ENCODE data around the gene MTG1. TPM values are rescaled to one million over a fixed set of nuclear protein-coding genes. Genes with fewer than 3 reads are reported as not detected.
A peak's percentile ranks its signal among the peaks of the same experiment; 100 is the strongest.
"Not testable (repeated sequence)": the region's sequence is repeated elsewhere in the genome, so short reads cannot be mapped to it uniquely, and the experiment has no call there.

MTG1 gene
- total RNA-seq, 1 donor from 2014 or later, result 44.0 TPM

- TF ChIP-seq EZH2 (IDR thresholded peaks at IDR 0.05; ENCODE audit: insufficient read depth, low read length), result no peak
- no peak for TF ChIP-seq CTCF (IDR thresholded peaks at IDR 0.05; ENCODE audit: insufficient read depth, low read depth, low read length)
- no peaks in the 10 kb centered on the region for H3K9me3 ChIP-seq (ENCODE audit: insufficient read depth, low read depth, low read length)
Observed at GRCh38 chr10:133467286-133467911, 73.4 kb downstream of the MTG1 start.

GRCh38 chr10:133469205-133469604 lies 75.2 kb downstream of the MTG1 start:
- H3K9me3 ChIP-seq (ENCODE audit: insufficient read depth, low read depth, low read length); H3K27ac Mint-ChIP-seq (ENCODE audit: unreplicated experiment); H3K4me2 ChIP-seq (ENCODE audit: low read length); H3K36me3 ChIP-seq (ENCODE audit: insufficient read depth, low read length); H3K9ac ChIP-seq (ENCODE audit: low read length); H3K4me3 ChIP-seq (ENCODE audit: insufficient read depth, low read depth, low read length); H2AFZ ChIP-seq (ENCODE audit: low read depth, low read length); H3K79me2 ChIP-seq (ENCODE audit: insufficient read depth, low read length); H3K36me3 Mint-ChIP-seq (ENCODE audit: low read depth, unreplicated experiment); H4K20me1 ChIP-seq (ENCODE audit: insufficient read depth, low read length); H3K27me3 ChIP-seq (ENCODE audit: insufficient read depth, low read length); H3K4me1 Mint-ChIP-seq (ENCODE audit: low read depth, unreplicated experiment); H3K27ac ChIP-seq (ENCODE audit: low read depth, low read length); FAIRE-seq; H3K4me3 Mint-ChIP-seq (ENCODE audit: unreplicated experiment); H3K4me1 ChIP-seq (ENCODE audit: insufficient read depth, low read length); DNase-seq (ENCODE audit: low read depth): not testable (repeated sequence)
- Mint-ChIP-seq H3K9me3 (ENCODE audit: unreplicated experiment) (peaks cover 14% of the 10 kb centered on the region), H3K27me3 (ENCODE audit: low read depth, unreplicated experiment) (peaks cover 38% of the 10 kb centered on the region)

More at GRCh38 chr10:133467286-133467911, 73.4 kb downstream of the MTG1 start:
- FAIRE-seq (no peak), DNase-seq (ENCODE audit: low read depth) (no peak)
- Mint-ChIP-seq H3K4me1 (ENCODE audit: low read depth, unreplicated experiment) (no peaks in the 10 kb centered on the region), H3K9me3 (ENCODE audit: unreplicated experiment) (peaks cover 19% of the 10 kb centered on the region), H3K4me3 (ENCODE audit: unreplicated experiment) (no peak overlapping the region), H3K36me3 (ENCODE audit: low read depth, unreplicated experiment) (peaks cover 7% of the 10 kb centered on the region), H3K27ac (ENCODE audit: unreplicated experiment) (no peak overlapping the region), H3K27me3 (ENCODE audit: low read depth, unreplicated experiment) (peaks cover 36% of the 10 kb centered on the region)
- Histone ChIP-seq H3K4me2 (ENCODE audit: low read length) (no peak overlapping the region), H3K27ac (ENCODE audit: low read depth, low read length) (no peak overlapping the region), H3K9ac (ENCODE audit: low read length) (no peak overlapping the region), H3K79me2 (ENCODE audit: insufficient read depth, low read length) (no peaks in the 10 kb centered on the region), H3K36me3 (ENCODE audit: insufficient read depth, low read length) (no peaks in the 10 kb centered on the region), H3K27me3 (ENCODE audit: insufficient read depth, low read length) (no peaks in the 10 kb centered on the region), H3K4me3 (ENCODE audit: insufficient read depth, low read depth, low read length) (no peak overlapping the region), H3K4me1 (ENCODE audit: insufficient read depth, low read length) (no peaks in the 10 kb centered on the region), H2AFZ (ENCODE audit: low read depth, low read length) (no peak overlapping the region), H4K20me1 (ENCODE audit: insufficient read depth, low read length) (no peaks in the 10 kb centered on the region)

GRCh38 chr10:133471300-133472109 lies 77.5 kb downstream of the MTG1 start:
- Histone ChIP-seq H3K79me2 (ENCODE audit: insufficient read depth, low read length) (no peaks in the 10 kb centered on the region), H3K9me3 (ENCODE audit: insufficient read depth, low read depth, low read length) (no peaks in the 10 kb centered on the region), H3K36me3 (ENCODE audit: insufficient read depth, low read length) (no peaks in the 10 kb centered on the region), H3K27ac (ENCODE audit: low read depth, low read length) (no peak overlapping the region), H2AFZ (ENCODE audit: low read depth, low read length) (no peak overlapping the region), H3K27me3 (ENCODE audit: insufficient read depth, low read length) (no peaks in the 10 kb centered on the region), H3K4me1 (ENCODE audit: insufficient read depth, low read length) (no peaks in the 10 kb centered on the region), H3K4me3 (ENCODE audit: insufficient read depth, low read depth, low read length) (no peak overlapping the region), H3K9ac (ENCODE audit: low read length) (no peak overlapping the region), H3K4me2 (ENCODE audit: low read length) (no peak overlapping the region), H4K20me1 (ENCODE audit: insufficient read depth, low read length) (no peaks in the 10 kb centered on the region)
- H3K36me3 Mint-ChIP-seq (ENCODE audit: low read depth, unreplicated experiment), result peaks cover 5% of the 10 kb centered on the region
- H3K9me3 Mint-ChIP-seq (ENCODE audit: unreplicated experiment), result peaks cover 16% of the 10 kb centered on the region
- TF ChIP-seq EZH2 (IDR thresholded peaks at IDR 0.05; ENCODE audit: insufficient read depth, low read length) (no peak), CTCF (IDR thresholded peaks at IDR 0.05; ENCODE audit: insufficient read depth, low read depth, low read length) (no peak)
- DNase-seq (ENCODE audit: low read depth) (no peak), FAIRE-seq (no peak)
- no peak overlapping the region for H3K4me3 Mint-ChIP-seq (ENCODE audit: unreplicated experiment)
- no peak overlapping the region for H3K27ac Mint-ChIP-seq (ENCODE audit: unreplicated experiment)
- peaks cover 39% of the 10 kb centered on the region for H3K27me3 Mint-ChIP-seq (ENCODE audit: low read depth, unreplicated experiment)
- H3K4me1 Mint-ChIP-seq (ENCODE audit: low read depth, unreplicated experiment), result no peaks in the 10 kb centered on the region

Small RNA genes within 50 kb of the gene (microRNA-seq; reads per million reads assigned to microRNA genes)
- gene MIR3944, result 15.6 reads per million, percentile 43 among the genes with 10 or more reads in this experiment

Other genes with a start within 250 kb of the MTG1 start
- 2.6 and 4.1 TPM in 2 replicates for gene KNDC1, start 233.9 kb upstream of the MTG1 start, total RNA-seq
- gene UTF1, start 163.9 kb upstream of the MTG1 start, total RNA-seq, result 0.18 TPM in 1 of 2 replicates, not detected in the other
- 0.11 TPM in 1 of 2 replicates, not detected in the other for gene VENTX, start 156.3 kb upstream of the MTG1 start, total RNA-seq
- gene ADAM8, start 117.3 kb upstream of the MTG1 start, total RNA-seq, result 1.7 and 4.6 TPM in 2 replicates
- gene TUBGCP2, start 85.3 kb upstream of the MTG1 start, total RNA-seq, result 56.2 and 57.8 TPM in 2 replicates
- gene ZNF511, start 85.2 kb upstream of the MTG1 start, total RNA-seq, result 23.8 and 25.5 TPM in 2 replicates
- 0.77 and 1.1 TPM in 2 replicates for gene CALY, start 57.3 kb upstream of the MTG1 start, total RNA-seq
- not detected in 2 replicates for gene PRAP1, start 46.8 kb upstream of the MTG1 start, total RNA-seq
- gene FUOM, start 36.1 kb upstream of the MTG1 start, total RNA-seq, result 28.8 and 29.3 TPM in 2 replicates
- 81.0 and 90.9 TPM in 2 replicates for gene ECHS1, start 20.8 kb upstream of the MTG1 start, total RNA-seq
- gene PAOX, start 14.9 kb upstream of the MTG1 start, total RNA-seq, result 6.9 and 7.9 TPM in 2 replicates
- gene SPRN, start 30.5 kb downstream of the MTG1 start, total RNA-seq, result 3.7 and 4.0 TPM in 2 replicates
- 0.43 and 0.50 TPM in 2 replicates for gene SCART1, start 59.8 kb downstream of the MTG1 start, total RNA-seq
- 2.2 TPM in 2 replicates for gene CYP2E1, start 133.2 kb downstream of the MTG1 start, total RNA-seq
- gene SYCE1, start 171.4 kb downstream of the MTG1 start, total RNA-seq, result 0.23 TPM in 1 of 2 replicates, not detected in the other
- gene FRG2B, start 232.6 kb downstream of the MTG1 start, total RNA-seq, result not detected in 2 replicates

All from astrocyte (in vitro differentiated cells and primary cell).